GM12801 (cell line): Measurements from ENCODE around the gene APOL4.

ENCODE experiments used
- CTCF ChIP-seq: IDR thresholded peaks from one replicate; pipeline ENCODE4 v1.5.1; 2011; ENCODE audit warnings: control low read depth; ENCODE audit not compliant: insufficient read length; ENCODE audit errors: extremely low read depth

Gene APOL4

GRCh38 chr22:36239401-36240171 is 38.0 kb upstream of the APOL4 start, which contains the start of gene APOL2:
TSS of gene APOL2 (minus strand) at chr22:36239527. CDS start at chr22:36233162, 6,365 bp downstream.
- no peak for TF ChIP-seq CTCF

- TF ChIP-seq CTCF: no peak
These were observed 37.5 kb upstream of the APOL4 start for GRCh38 chr22:36239150-36239400.

- no peak for TF ChIP-seq CTCF
These were observed 37.0 kb upstream of the APOL4 start for GRCh38 chr22:36238373-36239149.

GRCh38 chr22:36237462-36238372 is 36.1 kb upstream of the APOL4 start:
- no peak for TF ChIP-seq CTCF

- TF ChIP-seq CTCF: no peak
These were observed 35.0 kb upstream of the APOL4 start for GRCh38 chr22:36236388-36237319.

- no peak for TF ChIP-seq CTCF
These were observed 34.0 kb upstream of the APOL4 start for GRCh38 chr22:36235585-36235984.
